ENCODE measurements around the gene ZNF407. TPM values are rescaled to one million over a fixed set of nuclear protein-coding genes. Genes with fewer than 3 reads are reported as not detected.

ZNF407 gene
- total RNA-seq, 1 donor from 2014 or later, result 26.7 TPM

DNA sequence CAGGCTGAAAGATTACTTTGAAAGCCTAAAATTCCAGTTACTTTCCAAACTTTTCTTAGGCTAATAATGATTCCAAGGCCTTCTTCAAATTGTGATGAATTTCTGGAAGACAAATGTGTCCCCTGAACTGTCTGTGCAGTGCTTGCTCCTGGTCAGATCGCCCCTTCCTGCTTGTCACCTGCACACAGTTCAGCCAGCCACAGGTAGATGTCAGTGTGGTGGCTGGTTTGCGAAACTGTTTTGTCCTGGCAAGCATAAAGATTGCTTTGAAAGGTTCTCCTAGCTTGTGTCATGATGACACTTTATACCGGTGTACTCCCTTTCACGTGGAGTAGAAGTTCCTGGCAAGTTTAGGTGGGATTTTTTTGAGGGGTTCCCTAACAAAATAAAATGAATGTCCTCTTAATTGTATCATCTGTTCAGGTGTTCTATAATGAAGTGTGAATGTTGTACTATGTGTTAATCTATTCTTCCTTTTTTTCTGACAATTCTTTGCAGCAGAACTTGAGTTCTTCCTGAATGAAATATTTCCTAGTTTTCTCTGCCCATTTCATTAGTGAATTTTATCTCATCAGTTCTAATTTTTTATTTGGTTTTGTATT is 298.8 kb downstream of the ZNF407 start:
- TF ChIP-seq, protein P1, sequence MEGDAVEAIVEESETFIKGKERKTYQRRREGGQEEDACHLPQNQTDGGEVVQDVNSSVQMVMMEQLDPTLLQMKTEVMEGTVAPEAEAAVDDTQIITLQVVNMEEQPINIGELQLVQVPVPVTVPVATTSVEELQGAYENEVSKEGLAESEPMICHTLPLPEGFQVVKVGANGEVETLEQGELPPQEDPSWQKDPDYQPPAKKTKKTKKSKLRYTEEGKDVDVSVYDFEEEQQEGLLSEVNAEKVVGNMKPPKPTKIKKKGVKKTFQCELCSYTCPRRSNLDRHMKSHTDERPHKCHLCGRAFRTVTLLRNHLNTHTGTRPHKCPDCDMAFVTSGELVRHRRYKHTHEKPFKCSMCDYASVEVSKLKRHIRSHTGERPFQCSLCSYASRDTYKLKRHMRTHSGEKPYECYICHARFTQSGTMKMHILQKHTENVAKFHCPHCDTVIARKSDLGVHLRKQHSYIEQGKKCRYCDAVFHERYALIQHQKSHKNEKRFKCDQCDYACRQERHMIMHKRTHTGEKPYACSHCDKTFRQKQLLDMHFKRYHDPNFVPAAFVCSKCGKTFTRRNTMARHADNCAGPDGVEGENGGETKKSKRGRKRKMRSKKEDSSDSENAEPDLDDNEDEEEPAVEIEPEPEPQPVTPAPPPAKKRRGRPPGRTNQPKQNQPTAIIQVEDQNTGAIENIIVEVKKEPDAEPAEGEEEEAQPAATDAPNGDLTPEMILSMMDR (IDR thresholded peaks at IDR 0.05), result no peak
- intact Hi-C loops (cut with micrococcal nuclease), result loop anchor here (1.0 to 5.0 kb wide), 3 partner anchors 67 to 581 kb away; no protein-coding TSS in a partner anchor
- ChIA-PET CTCF (interaction anchor here (1.3 kb wide), 1 partner anchor 583 kb away, joined by 3 read pairs; no protein-coding TSS in a partner anchor), POLR2A (no interaction called here)
- DNase-seq, result no peak
- no peak overlapping the region for H3K27ac Mint-ChIP-seq
- no peaks in the 10 kb centered on the region for H3K9me3 Mint-ChIP-seq
- no peaks in the 10 kb centered on the region for H3K4me1 Mint-ChIP-seq
- H3K36me3 Mint-ChIP-seq (ENCODE audit: low read depth), result peaks cover 9% of the 10 kb centered on the region
- no peaks in the 10 kb centered on the region for H3K27me3 Mint-ChIP-seq
- H3K4me3 Mint-ChIP-seq, result no peak overlapping the region
- peak; percentile 31 for ATAC-seq (ENCODE audit: low read depth)

DNA sequence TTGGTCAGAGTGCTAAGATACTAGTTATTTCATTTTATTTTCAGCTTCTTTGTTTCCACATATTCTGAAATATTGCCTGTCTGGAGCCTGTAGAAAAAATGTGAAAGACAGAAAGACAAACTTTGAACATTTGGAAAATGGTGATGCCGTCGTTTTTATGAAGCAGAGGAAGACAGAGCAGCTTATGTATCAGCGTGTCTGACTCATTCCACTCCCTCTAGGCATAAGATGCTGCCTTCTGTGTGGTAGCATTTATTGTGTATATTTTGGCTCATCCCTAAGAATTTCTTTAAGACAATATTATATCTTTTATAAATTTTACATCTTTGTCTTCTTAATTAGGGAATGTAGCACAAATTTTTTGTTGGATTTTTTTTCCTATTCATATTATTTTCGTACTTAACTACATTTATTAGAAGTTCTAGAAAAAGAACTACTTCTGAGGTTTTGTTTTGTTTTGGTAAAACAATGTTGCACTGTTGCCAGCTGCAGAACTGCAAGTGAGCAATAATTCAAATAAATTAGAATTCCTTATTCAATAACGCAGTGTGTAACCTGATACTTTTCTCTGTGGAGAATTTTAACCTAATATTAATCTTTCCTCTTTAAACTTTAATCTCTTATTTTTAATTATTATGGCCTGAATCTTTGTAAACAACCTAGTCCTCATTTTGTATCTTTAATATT is 300.4 kb downstream of the ZNF407 start:
- intact Hi-C loops (cut with micrococcal nuclease), result loop anchor here (2.0 to 5.0 kb wide), 2 partner anchors 469 to 579 kb away; no protein-coding TSS in a partner anchor
- DNase-seq (no peak), ATAC-seq (ENCODE audit: low read depth) (no peak)
- H3K36me3 Mint-ChIP-seq (ENCODE audit: low read depth), result peaks cover 15% of the 10 kb centered on the region
- ChIA-PET POLR2A (no interaction called here), CTCF (no interaction called here)
- H3K27ac Mint-ChIP-seq, result no peak overlapping the region
- H3K27me3 Mint-ChIP-seq, result no peaks in the 10 kb centered on the region
- H3K9me3 Mint-ChIP-seq, result no peaks in the 10 kb centered on the region
- no peak overlapping the region for H3K4me3 Mint-ChIP-seq
- no peaks in the 10 kb centered on the region for H3K4me1 Mint-ChIP-seq
- TF ChIP-seq, protein P1 (IDR thresholded peaks at IDR 0.05), result no peak

DNA sequence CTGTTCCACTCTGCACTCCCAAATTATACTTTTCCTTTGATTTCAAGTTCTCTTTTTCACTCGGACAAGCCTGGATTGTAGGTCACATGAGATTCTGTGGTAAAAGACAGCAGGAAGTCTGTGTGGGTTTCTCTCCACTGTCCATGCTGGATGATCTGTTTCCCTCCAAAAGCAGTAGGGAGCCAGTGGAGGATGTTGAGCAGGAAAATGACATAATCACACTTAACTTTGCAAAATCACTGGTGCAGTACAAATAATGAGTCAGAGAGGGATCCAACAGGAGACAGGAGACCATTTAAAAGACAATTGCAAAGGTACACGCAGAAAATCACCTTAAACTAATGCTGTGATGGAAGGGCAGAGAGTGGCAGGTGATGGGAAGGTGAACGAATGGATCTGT is 301.3 kb downstream of the ZNF407 start:
- TF ChIP-seq, protein P1 (IDR thresholded peaks at IDR 0.05), result no peak
- ATAC-seq (ENCODE audit: low read depth) (no peak), DNase-seq (no peak)
- Mint-ChIP-seq H3K9me3 (no peaks in the 10 kb centered on the region), H3K4me1 (no peaks in the 10 kb centered on the region), H3K27ac (no peak overlapping the region), H3K27me3 (no peaks in the 10 kb centered on the region), H3K36me3 (ENCODE audit: low read depth) (peaks cover 15% of the 10 kb centered on the region), H3K4me3 (no peak overlapping the region)
- ChIA-PET CTCF (no interaction called here), POLR2A (no interaction called here)
- intact Hi-C loops (cut with micrococcal nuclease), result loop anchor here (5.0 kb wide), 1 partner anchor 578 kb away; no protein-coding TSS in a partner anchor

DNA sequence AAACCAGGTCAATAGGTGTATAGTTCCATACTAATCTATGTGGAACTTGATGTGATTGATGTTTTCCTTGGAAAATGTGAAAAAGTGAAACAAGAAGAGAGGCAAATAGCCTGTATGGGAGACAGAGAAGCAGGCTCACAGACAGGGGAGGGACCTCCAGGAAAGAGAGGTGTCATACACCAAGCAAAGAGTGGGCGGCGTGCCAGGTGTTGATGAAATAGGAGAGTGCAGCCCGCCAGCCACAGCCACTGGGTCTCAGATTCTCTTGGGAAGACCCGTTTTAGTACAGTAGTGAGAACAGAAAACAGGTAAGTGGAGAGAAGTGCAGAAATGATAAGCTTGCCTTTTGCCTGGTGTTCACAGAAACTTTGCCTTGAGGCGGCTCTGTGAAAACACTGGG is 301.9 kb downstream of the ZNF407 start:
- intact Hi-C loops (cut with micrococcal nuclease), result loop anchor here (5.0 kb wide), 1 partner anchor 578 kb away; no protein-coding TSS in a partner anchor
- CTCF ChIA-PET, result no interaction called here

More for the DNA sequence above, 301.9 kb downstream of the ZNF407 start:
- Mint-ChIP-seq H3K27me3 (no peaks in the 10 kb centered on the region), H3K27ac (no peak overlapping the region), H3K9me3 (no peaks in the 10 kb centered on the region), H3K4me1 (no peaks in the 10 kb centered on the region), H3K4me3 (no peak overlapping the region), H3K36me3 (ENCODE audit: low read depth) (peaks cover 18% of the 10 kb centered on the region)
- TF ChIP-seq, protein P1 (IDR thresholded peaks at IDR 0.05), result no peak
- POLR2A ChIA-PET, result no interaction called here
- ATAC-seq (ENCODE audit: low read depth), result no peak
- no peak for DNase-seq
